CMK (cell line): ENCODE results near the gene GJA3.

ENCODE experiments used
- DNase-seq: peaks from one replicate; pipeline ENCODE4 v3.0.0-alpha.2; 2010; ENCODE audit warnings: low read depth

Gene GJA3

GRCh38 chr13:20160306-20161274 is at the start of gene GJA3:
GJA3 (minus strand) TSS chr13:20161052; CDS start chr13:20143288, 17,764 bp downstream.
- no peak for DNase-seq

- DNase-seq = no peak
Measured at GRCh38 chr13:20209948-20210347, 49.1 kb upstream of the GJA3 start.

- peak; percentile 61 for DNase-seq
Measured at GRCh38 chr13:20206698-20207235, 45.9 kb upstream of the GJA3 start.

GRCh38 chr13:20206065-20206697 is 45.3 kb upstream of the GJA3 start:
- DNase-seq = no peak

- no peak for DNase-seq
Measured at GRCh38 chr13:20198781-20199180, 37.9 kb upstream of the GJA3 start.

- DNase-seq = no peak
Measured at GRCh38 chr13:20197361-20197834, 36.5 kb upstream of the GJA3 start.

GRCh38 chr13:20195801-20196200 is 34.9 kb upstream of the GJA3 start:
- DNase-seq = no peak

GRCh38 chr13:20193907-20194631 is 33.2 kb upstream of the GJA3 start:
- DNase-seq = no peak

GRCh38 chr13:20193162-20193906 is 32.5 kb upstream of the GJA3 start:
- no peak for DNase-seq

- no peak for DNase-seq
Measured at GRCh38 chr13:20192836-20193161, 31.9 kb upstream of the GJA3 start, which contains the start of gene GJB2. GJB2 (minus strand) TSS chr13:20192938; CDS start chr13:20189581, 3,357 bp downstream.

- DNase-seq = no peak
Measured at GRCh38 chr13:20192158-20192835, 31.4 kb upstream of the GJA3 start.

- DNase-seq = no peak
Measured at GRCh38 chr13:20191311-20192157, 30.7 kb upstream of the GJA3 start.

GRCh38 chr13:20190481-20191310 is 29.8 kb upstream of the GJA3 start:
- DNase-seq = no peak

GRCh38 chr13:20190076-20190475 is 29.2 kb upstream of the GJA3 start:
- no peak for DNase-seq

- DNase-seq = peak; percentile 52
Measured at GRCh38 chr13:20188667-20189553, 28.1 kb upstream of the GJA3 start.

GRCh38 chr13:20186771-20187170 is 25.9 kb upstream of the GJA3 start:
- DNase-seq = no peak

- no peak for DNase-seq
Measured at GRCh38 chr13:20185366-20186056, 24.7 kb upstream of the GJA3 start.
